Measurements from ENCODE around the gene SUFU.

DNA sequence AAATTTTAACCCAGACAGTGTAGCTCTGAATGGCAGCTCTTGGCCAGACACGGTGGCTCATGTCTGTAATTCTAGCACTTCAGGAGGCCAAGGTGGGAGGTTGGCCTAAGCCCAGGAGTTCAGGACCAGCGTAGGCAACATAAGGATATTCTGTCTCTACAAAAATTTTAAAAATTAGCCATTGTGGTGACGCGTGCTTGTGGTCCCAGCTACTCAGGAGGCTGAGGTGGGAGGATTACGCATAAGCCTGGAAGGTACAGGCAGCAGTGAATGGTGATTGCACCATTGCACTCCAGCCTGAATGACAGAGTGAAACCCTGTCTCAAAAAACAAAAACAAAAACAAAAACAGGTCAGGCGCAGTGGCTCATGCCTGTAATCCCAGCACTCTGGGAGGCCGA is 50.0 kb downstream of the SUFU start:
- TF ChIP-seq, protein P1, sequence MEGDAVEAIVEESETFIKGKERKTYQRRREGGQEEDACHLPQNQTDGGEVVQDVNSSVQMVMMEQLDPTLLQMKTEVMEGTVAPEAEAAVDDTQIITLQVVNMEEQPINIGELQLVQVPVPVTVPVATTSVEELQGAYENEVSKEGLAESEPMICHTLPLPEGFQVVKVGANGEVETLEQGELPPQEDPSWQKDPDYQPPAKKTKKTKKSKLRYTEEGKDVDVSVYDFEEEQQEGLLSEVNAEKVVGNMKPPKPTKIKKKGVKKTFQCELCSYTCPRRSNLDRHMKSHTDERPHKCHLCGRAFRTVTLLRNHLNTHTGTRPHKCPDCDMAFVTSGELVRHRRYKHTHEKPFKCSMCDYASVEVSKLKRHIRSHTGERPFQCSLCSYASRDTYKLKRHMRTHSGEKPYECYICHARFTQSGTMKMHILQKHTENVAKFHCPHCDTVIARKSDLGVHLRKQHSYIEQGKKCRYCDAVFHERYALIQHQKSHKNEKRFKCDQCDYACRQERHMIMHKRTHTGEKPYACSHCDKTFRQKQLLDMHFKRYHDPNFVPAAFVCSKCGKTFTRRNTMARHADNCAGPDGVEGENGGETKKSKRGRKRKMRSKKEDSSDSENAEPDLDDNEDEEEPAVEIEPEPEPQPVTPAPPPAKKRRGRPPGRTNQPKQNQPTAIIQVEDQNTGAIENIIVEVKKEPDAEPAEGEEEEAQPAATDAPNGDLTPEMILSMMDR (IDR thresholded peaks at IDR 0.05; ENCODE audit: borderline replicate concordance, extremely low read depth, low read length, poor library complexity, severe bottlenecking): no peak
- TF ChIP-seq EZH2 (IDR thresholded peaks at IDR 0.05; ENCODE audit: borderline replicate concordance, low read depth, low read length, severe bottlenecking): no peak
